H1 (cell line): ENCODE results near the gene HPD.
"Not testable (repeated sequence)": the region's sequence is repeated elsewhere in the genome, so short reads cannot be mapped to it uniquely, and the experiment has no call there.

Experiments
- GABPA ChIP-seq: IDR thresholded peaks from 2 replicates; pipeline ENCODE4 v1.6.1; 2011; ENCODE audit warnings: mild to moderate bottlenecking, low read length, moderate library complexity, borderline replicate concordance; ENCODE audit not compliant: insufficient read depth
- JUND ChIP-seq: IDR thresholded peaks from 2 replicates; pipeline ENCODE4 v1.6.1; 2011; ENCODE audit warnings: mild to moderate bottlenecking, improper control_type of control experiment, low read length
- POLR2A ChIP-seq, 2 experiments: IDR thresholded peaks; 1 replicate in 1 of 2; 2 replicates in 1 of 2; pipeline ENCODE4 v1.6.1; 2011; ENCODE audit warnings: low read depth in 2 of 2, low read length in 2 of 2, mild to moderate bottlenecking in 2 of 2; ENCODE audit errors: control extremely low read depth in 1 of 2
- RAD21 ChIP-seq, 2 experiments: IDR thresholded peaks in 1 of 2; conservative IDR thresholded peaks in 1 of 2; 2 replicates each; pipeline ENCODE4 v1.6.1; 2011; ENCODE audit warnings: low read depth in 2 of 2, low read length in 2 of 2, improper control_type of control experiment in 1 of 2, inconsistent platforms in 1 of 2, mild to moderate bottlenecking in 1 of 2, moderate library complexity in 1 of 2
- RBBP5 ChIP-seq: IDR thresholded peaks from 2 replicates; pipeline ENCODE4 v1.7.1; 2012; ENCODE audit warnings: low read depth, mild to moderate bottlenecking, inconsistent platforms, low read length, moderate library complexity, borderline replicate concordance
- SIRT6 ChIP-seq: IDR thresholded peaks from one replicate; pipeline ENCODE4 v1.7.1; 2012; ENCODE audit warnings: low read length, inconsistent platforms
- TBP ChIP-seq: IDR thresholded peaks from 2 replicates; pipeline ENCODE4 v1.6.1; 2011; ENCODE audit warnings: low read depth, low read length, improper control_type of control experiment
- TF ChIP-seq, protein P1 (sequence below): IDR thresholded peaks from 2 replicates; pipeline ENCODE4 v1.6.1; 2012; ENCODE audit warnings: low read length, inconsistent platforms

DNA sequence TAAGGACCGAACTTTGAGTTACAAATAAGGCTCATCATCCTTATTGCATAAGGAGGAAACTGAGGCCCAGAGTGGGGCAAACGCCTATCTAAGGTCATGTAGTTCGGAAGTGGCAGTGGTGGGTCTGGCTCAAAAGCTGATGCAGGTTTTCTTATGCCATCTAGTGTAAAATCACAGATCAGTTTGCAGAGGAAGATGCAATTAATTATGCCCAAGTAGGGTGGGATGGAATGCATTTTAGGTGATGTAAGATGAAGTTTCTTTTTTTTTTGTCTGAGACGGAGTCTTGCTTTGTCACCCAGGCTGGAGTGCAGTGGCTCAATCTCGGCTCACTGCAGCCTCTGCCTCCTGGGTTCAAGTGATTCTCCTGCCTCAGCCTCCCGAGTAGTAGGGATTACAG is 31.0 kb upstream of the HPD start:
- not testable (repeated sequence) for TF ChIP-seq JUND; RAD21 (IDR thresholded peaks at IDR 0.05 in 1 of 2, conservative IDR thresholded peaks at IDR 0.05 in 1 of 2; ENCODE audit: low read depth in 2 of 2, low read length in 2 of 2); POLR2A (IDR thresholded peaks at IDR 0.05; ENCODE audit: control extremely low read depth in 1 of 2, low read depth in 2 of 2, low read length in 2 of 2); RBBP5; SIRT6; GABPA; TBP
- TF ChIP-seq, protein P1, sequence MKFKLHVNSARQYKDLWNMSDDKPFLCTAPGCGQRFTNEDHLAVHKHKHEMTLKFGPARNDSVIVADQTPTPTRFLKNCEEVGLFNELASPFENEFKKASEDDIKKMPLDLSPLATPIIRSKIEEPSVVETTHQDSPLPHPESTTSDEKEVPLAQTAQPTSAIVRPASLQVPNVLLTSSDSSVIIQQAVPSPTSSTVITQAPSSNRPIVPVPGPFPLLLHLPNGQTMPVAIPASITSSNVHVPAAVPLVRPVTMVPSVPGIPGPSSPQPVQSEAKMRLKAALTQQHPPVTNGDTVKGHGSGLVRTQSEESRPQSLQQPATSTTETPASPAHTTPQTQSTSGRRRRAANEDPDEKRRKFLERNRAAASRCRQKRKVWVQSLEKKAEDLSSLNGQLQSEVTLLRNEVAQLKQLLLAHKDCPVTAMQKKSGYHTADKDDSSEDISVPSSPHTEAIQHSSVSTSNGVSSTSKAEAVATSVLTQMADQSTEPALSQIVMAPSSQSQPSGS = not testable (repeated sequence)
